NOMO-1 treated with DMSO at 0.1 percent for 48 hours (cell line): ENCODE measurements around the gene MTMR10.

Experiments
- DNase-seq: peaks from one replicate; lab custom pipeline; 2025; ENCODE audit not compliant: unreplicated experiment; lab: John Stamatoyannopoulos, UW

MTMR10 gene

GRCh38 chr15:31014608-31014925 is 23.1 kb upstream of the MTMR10 start:
- no peak for DNase-seq

GRCh38 chr15:31013863-31014607 is 22.6 kb upstream of the MTMR10 start:
- DNase-seq = peak; percentile 73

DNA sequence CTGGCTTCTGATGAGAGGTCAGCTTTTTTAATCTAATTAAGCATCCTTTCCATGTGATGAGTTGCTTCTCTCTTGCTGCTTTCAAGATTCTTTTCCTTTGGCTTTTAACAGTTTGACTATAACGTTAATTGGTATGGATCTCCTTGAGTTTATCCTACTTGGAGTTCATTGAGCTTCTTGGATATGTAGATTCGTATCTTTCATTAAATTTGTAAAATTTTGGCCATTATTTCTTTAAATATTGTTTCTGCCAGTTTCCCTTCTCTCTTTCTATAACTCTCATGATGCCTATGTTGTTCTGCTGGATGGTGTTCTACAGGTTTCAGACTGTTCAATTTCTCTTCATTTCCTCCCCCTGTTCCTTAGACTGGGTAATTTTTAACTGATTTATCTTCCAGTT is 21.0 kb upstream of the MTMR10 start:
- no peak for DNase-seq

DNA sequence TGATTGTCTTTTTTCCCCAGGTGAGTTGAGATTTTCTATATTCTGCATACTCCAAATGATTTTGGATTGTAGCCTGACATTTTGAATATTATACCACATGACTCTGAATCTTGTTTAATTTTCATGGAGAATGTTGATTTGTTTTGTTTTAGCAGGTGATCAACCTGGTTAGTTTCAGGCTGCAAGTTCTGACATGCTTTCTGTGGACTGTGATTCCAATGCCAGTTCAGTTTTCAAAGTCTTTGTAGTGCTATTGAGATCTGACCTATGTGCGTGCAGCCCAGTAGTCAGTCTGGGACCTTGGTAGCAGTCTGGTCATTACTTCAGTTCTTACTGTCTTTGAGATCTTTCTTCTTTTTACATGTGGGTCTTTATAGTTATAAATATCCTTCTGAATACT is 18.6 kb upstream of the MTMR10 start:
- DNase-seq = no peak

- no peak for DNase-seq
These were observed 14.2 kb upstream of the MTMR10 start for GRCh38 chr15:31005660-31006059.

- DNase-seq = peak; percentile 98
These were observed 12.8 kb upstream of the MTMR10 start for GRCh38 chr15:31004220-31004733.

GRCh38 chr15:31001702-31002101 is 10.3 kb upstream of the MTMR10 start:
- no peak for DNase-seq

DNA sequence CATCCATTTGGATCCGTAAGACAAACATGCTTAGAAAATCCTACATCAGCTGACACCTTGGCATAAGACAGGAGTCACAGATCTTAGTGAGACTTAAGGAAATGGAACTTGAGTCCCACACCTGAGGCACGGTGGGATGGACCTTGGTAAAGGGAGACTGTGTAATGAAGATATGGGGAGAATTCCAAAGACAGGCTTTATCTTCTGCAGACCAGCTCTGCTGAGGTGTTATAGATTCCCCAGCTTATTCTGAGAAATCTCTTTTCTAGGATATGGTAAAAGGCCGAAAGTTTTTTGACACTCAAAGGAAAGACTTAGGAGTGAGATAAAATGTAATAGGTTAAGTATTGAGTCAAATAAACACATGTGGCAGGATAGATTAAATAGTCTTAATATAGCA is 8.3 kb upstream of the MTMR10 start:
- no peak for DNase-seq

DNA sequence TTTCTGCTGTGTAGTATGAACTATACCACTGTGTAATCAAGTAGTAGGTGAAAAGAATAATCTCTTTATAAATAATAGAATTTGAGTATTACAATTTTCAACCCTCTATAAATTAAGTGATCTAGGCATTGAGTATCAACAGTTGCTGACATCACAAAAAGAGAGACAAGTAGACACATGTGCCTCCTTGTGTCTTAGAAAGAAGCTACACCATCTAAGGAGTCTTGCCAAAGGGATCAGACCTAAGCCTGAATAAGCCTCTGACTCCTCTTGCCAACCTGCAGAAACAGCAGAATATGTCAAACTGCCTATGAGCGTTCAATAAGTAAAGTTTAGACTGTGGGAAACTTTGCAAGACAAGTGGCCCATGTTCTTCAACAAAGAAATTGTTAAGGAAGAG is 5.8 kb upstream of the MTMR10 start:
- DNase-seq = no peak

- no peak for DNase-seq
These were observed 929 bp upstream of the MTMR10 start for GRCh38 chr15:30992249-30992864.

DNA sequence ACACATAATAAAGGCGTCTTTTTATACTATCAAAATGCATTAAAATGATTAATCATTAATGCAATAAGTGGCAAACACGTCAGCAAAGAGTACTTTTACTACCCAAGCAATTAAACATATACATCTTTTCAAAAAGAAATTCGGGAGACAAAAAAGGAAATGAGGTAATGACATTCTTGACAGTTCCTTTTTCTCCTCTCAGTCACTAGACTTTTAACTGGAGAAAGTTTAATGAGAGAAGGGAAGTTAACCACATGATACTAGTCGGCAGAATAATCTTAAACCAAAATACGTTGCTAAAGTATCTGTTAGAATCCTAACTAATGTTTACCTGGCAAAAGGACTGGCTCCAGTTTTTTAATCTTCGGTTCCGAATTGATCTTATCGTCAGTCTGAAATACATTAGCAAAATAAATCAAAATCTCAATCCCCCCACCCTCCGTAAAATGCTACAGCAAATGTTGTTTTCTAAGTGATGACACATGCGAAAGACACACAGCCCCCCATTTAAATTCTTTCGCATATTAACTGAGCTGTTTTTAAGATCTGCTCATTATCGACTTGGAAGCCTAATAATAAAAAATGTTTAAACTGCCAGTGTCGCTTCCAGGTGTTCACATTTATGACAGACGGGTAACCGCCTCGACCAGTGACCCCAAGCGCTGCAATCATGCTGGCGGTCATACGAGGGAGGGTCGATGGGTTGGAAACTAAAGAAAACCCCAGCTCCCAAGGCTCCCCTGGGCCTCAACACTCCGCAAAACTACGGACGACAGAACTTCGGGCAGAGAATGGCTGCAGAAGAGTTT is 778 bp downstream of the MTMR10 start:
- peak; percentile 76 for DNase-seq

GRCh38 chr15:30990036-30990435 is 1.4 kb downstream of the MTMR10 start:
- peak; percentile 38 for DNase-seq

DNA sequence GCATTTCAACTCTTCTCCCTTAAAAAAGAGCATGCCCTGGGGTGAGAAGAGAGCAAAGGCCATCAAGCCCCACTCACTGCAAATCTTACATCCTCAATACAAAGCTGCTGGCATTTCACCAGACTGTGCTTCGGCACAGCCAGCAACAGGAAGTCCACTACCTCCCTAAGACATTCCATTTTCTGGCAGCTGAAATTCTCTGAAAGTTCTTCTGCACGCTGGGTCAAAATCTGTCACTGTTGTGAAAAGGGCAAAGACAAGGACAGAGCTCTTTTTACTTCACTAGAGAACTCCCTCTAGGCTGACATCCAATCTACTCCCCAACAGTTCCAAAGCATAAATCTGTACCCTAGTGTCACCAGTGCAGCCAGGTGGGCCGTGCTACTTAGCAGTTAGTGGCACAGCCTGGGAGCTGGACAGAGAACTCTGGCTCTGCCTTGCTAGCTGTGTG is 6.3 kb downstream of the MTMR10 start:
- no peak for DNase-seq

GRCh38 chr15:30984542-30984941 is 6.9 kb downstream of the MTMR10 start:
- no peak for DNase-seq

DNA sequence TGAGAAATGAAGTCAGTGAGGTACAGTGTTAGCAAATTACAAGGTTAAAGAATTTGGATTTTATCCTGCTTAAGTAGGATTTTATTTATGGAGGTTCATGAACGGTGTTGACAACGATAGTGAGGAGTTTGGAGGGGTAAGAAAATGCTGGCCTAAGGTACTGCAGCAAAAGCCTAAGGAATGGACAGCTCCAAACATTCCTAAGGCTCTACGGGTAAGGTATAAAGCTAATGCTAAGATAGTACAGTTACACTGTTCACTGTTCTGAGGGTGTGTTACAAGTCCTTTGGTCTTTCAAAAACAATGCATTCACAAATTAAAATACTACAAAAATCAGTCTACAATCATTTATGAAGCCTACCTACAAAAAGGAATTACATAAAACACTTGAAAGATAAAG is 7.3 kb downstream of the MTMR10 start:
- DNase-seq = no peak

DNA sequence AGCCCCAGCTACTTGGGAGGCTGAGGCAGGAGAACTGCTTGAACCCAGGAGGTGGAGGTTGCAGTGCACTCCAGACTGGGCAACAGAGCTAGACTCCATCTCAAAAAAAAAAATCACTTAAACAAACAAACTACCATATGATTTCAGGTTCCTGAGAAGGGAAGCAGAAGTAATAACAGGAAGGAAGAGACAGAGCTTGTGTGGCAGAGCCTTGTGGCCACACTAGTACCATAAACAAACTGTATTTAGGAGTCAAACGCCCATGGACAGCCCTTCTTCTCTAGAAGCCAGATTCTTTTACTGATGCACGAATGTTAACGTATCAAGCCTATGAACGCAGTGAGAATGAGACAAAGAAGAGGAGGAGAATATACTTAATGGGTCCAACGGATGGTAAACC is 12.0 kb downstream of the MTMR10 start:
- peak; percentile 83 for DNase-seq

DNA sequence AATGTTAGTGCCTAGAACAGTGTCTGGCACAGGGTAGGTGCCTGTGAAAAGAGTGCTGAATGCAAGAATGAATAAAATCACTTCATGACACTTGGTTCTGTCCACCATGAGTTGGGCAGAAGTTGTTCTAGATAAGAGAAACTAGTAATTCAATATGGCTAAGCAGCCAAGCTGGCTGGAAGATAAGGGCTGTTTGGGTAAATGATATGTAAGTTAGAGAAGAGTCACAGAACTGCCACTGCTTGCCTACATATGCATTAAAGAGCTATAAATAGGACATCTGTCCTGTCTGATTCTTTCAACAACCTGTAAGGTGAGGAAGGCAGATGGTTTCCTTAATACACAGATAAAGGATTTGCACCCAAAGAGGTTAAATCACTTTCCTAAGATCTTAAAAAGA is 13.1 kb downstream of the MTMR10 start:
- no peak for DNase-seq

DNA sequence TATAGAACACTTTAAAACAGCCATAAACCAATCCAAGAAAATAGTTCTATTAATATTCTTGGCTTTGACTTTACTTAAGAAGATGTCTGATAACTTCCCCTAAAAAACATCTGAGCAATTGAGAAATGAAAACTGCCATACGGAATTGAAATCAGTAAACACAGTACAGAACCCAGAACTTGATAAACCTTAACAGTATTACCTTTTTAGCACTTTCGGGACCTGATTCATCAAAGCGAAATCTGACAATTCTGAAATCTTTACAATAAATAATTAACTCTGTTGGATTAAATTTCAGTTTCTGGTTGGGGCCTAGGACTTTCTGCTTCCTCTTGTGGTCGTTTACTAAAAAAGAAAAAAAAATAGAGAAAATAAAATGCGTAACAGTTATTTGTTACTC is 17.3 kb downstream of the MTMR10 start:
- DNase-seq = peak; percentile 4

DNA sequence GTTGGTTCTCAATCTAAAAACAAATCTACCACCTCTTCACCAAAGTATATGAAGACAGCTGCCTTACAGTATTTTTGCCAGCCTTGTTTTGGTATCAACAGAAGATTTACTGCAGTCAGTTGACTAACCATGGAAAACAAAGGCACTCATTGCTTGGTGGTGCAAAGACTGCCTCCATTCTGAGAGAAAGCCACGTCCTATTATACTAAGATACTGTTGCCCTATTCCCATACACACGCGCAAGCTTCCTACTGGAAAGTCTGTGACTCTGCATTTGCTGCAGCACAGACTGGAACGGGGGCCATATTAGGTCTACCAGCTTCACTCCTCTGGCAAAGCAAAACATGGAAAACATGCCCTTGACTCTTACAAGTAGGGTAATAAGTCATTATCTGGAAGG is 18.0 kb downstream of the MTMR10 start:
- no peak for DNase-seq

DNA sequence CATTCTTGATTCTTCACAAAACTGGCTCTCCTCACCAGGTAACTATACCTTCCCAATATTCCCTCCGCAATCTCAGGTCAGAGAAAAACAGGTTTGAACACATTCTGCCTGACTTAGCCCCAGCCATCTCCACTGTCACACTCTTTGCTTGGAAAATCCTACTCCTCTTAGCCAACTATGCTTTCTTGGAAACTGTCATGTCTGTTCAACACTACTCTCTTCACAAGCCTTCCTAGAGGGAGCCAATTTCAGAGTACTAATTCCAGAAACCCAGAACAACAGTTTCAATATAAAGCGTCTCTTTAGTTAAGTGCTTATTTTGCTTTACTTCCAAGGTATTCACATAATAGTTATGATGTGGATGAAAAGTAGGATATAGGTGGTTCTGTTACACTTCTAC is 21.7 kb downstream of the MTMR10 start:
- no peak for DNase-seq

GRCh38 chr15:30963681-30964080 is 27.7 kb downstream of the MTMR10 start:
- no peak for DNase-seq

- no peak for DNase-seq
These were observed 28.8 kb downstream of the MTMR10 start for GRCh38 chr15:30962659-30963058.
